Measurements from ENCODE around the gene PRAMEF15.
"Not testable (repeated sequence)": the region's sequence is repeated elsewhere in the genome, so short reads cannot be mapped to it uniquely, and the experiment has no call there.

The PRAMEF15 gene

DNA sequence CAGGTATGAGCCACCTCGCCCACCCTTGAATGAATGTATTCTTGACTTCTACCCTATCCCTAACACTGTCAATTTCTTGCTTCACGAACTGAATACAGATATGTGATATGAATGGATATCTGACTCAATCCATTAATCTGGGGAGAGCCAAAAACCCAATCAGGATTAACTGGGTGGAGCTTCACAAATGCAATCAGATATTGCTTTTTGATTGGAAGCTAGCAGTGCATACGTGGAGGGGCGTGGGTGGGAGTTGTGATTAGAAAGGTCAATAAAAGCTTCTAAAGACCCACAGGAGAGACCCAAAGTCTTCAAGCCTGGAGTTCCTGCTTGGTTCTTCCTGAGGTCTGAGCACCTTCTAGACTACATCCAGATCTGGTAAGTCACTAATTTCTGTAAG, at the start of gene PRAMEF15:
Gene PRAMEF15, plus strand, starts transcription at position 301 of the 400 bp plus-strand sequence. CDS start 2,827 bp downstream, outside the sequence.
- not testable (repeated sequence) for H3K27ac ChIP-seq (ENCODE audit: low read depth, low read length); H3K4me2 ChIP-seq (ENCODE audit: low read depth, low read length, poor library complexity, severe bottlenecking)

DNA sequence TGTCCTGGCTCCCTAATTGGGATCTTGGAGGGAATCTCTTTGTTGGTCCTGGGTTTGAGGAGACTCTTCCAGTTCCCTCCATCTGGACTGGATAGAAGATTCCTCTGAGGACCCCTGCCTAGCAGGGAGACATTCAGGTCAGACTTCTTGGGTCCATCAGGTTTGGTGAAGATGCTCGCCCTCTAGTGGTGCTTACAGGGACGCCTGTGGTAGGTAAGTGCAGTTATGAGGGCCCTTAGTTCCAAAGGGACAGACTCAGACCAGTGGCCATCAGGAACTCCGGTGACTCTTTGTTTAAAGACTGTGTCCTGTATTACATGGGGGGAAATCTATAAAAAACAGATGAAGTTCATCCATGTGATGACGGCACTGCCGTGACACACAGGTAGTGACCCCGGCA, 38.4 kb upstream of the PRAMEF15 start:
- not testable (repeated sequence) for H3F3A ChIP-seq (ENCODE audit: insufficient read depth); H3K4me2 ChIP-seq (ENCODE audit: low read depth, low read length, poor library complexity, severe bottlenecking); H3K9me2 ChIP-seq (replicated peaks; ENCODE audit: insufficient read depth, low read length); H3K79me2 ChIP-seq (ENCODE audit: insufficient read depth, low read length); H3K9me3 ChIP-seq (ENCODE audit: insufficient read depth, low read length); H3K36me3 ChIP-seq (ENCODE audit: low read length); H4K20me1 ChIP-seq (ENCODE audit: low read depth, low read length); H2AFZ ChIP-seq (ENCODE audit: low read depth, low read length, severe bottlenecking); H3K27ac ChIP-seq (ENCODE audit: low read depth, low read length); H3K27me3 ChIP-seq (ENCODE audit: low read length); H3K9ac ChIP-seq (ENCODE audit: low read length); H3K4me3 ChIP-seq (ENCODE audit: insufficient read depth, low read length, poor library complexity, severe bottlenecking)

More for the DNA sequence above, at the start of gene PRAMEF15:
- not testable (repeated sequence) for H3K9me3 ChIP-seq (ENCODE audit: insufficient read depth, low read length); H4K20me1 ChIP-seq (ENCODE audit: low read depth, low read length); H3K4me3 ChIP-seq (ENCODE audit: insufficient read depth, low read length, poor library complexity, severe bottlenecking); H3K36me3 ChIP-seq (ENCODE audit: low read length); H3K79me2 ChIP-seq (ENCODE audit: insufficient read depth, low read length); H3K27me3 ChIP-seq (ENCODE audit: low read length); H2AFZ ChIP-seq (ENCODE audit: low read depth, low read length, severe bottlenecking); H3K9me2 ChIP-seq (replicated peaks; ENCODE audit: insufficient read depth, low read length); H3F3A ChIP-seq (ENCODE audit: insufficient read depth); H3K9ac ChIP-seq (ENCODE audit: low read length)

DNA sequence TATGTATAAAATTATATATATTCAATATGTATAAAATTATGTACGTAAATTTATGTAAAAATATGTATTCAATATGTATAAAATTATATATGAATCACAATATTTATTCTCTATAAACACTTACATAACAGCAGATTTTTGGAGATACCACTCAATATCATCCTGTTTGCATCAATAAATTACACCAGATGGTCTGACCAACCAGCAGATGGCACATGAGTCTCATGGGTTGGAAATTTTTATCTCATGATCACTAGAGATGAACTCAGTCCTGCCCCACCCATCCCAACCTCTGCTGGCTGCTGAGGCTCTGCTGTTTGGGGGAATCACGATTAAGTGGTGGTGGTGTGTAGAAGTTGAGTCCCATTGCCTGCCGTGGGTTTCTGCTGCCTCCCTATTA, 35.8 kb upstream of the PRAMEF15 start:
- not testable (repeated sequence) for H2AFZ ChIP-seq (ENCODE audit: low read depth, low read length, severe bottlenecking); H3K4me3 ChIP-seq (ENCODE audit: insufficient read depth, low read length, poor library complexity, severe bottlenecking); H3K27me3 ChIP-seq (ENCODE audit: low read length); H4K20me1 ChIP-seq (ENCODE audit: low read depth, low read length); H3K27ac ChIP-seq (ENCODE audit: low read depth, low read length); H3K79me2 ChIP-seq (ENCODE audit: insufficient read depth, low read length); H3K9me2 ChIP-seq (replicated peaks; ENCODE audit: insufficient read depth, low read length); H3K9me3 ChIP-seq (ENCODE audit: insufficient read depth, low read length); H3K4me2 ChIP-seq (ENCODE audit: low read depth, low read length, poor library complexity, severe bottlenecking); H3K9ac ChIP-seq (ENCODE audit: low read length); H3K36me3 ChIP-seq (ENCODE audit: low read length); H3F3A ChIP-seq (ENCODE audit: insufficient read depth)

DNA sequence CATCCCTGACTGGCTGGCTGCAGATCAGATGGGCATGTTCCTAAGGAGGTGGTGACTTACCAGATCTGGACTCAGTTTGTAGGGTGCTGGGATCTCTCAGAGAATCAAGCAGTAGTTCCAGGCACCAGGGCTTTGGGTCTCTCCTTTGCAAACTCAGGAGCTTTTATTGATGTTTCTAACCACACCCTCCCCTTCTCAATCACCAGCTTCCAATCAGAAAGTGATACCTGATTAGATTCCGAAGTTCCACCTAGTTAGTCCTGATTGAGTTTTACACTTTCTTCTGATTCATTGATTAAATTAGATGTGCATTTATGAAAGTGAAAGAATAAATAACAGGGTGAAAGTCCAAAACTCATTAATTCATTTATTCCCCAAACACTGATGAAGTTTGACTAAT, 30.3 kb upstream of the PRAMEF15 start, which contains the start of gene PRAMEF8:
Gene PRAMEF8, minus strand, starts transcription at position 101 of the 400 bp plus-strand sequence. CDS start 1,046 bp downstream, outside the sequence.
- H3K79me2 ChIP-seq (ENCODE audit: insufficient read depth, low read length); H4K20me1 ChIP-seq (ENCODE audit: low read depth, low read length); H2AFZ ChIP-seq (ENCODE audit: low read depth, low read length, severe bottlenecking); H3K36me3 ChIP-seq (ENCODE audit: low read length); H3K27me3 ChIP-seq (ENCODE audit: low read length); H3K4me3 ChIP-seq (ENCODE audit: insufficient read depth, low read length, poor library complexity, severe bottlenecking); H3K9me2 ChIP-seq (replicated peaks; ENCODE audit: insufficient read depth, low read length); H3K9me3 ChIP-seq (ENCODE audit: insufficient read depth, low read length); H3K9ac ChIP-seq (ENCODE audit: low read length); H3F3A ChIP-seq (ENCODE audit: insufficient read depth); H3K27ac ChIP-seq (ENCODE audit: low read depth, low read length); H3K4me2 ChIP-seq (ENCODE audit: low read depth, low read length, poor library complexity, severe bottlenecking): not testable (repeated sequence)

DNA sequence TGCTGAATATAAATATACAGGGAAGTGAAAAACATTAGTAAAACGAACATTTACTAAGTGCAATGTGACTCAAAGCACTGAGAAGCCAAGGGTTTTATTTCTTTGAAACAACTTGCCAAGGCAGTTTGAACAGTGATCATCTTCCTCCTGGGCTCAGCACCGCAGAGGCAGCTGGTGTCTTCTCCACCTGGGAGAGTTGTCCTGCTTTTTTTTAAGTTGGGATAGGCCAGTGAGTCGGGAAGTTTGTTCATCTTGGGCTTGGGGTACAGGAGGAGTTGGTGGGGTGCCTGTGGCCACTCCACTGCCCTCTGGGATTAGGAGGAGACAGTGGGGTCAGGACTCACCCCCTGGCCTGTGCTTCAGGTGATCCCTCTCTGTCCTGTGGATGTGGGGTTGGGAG, 26.4 kb upstream of the PRAMEF15 start:
- H3K27me3 ChIP-seq (ENCODE audit: low read length); H3K27ac ChIP-seq (ENCODE audit: low read depth, low read length); H4K20me1 ChIP-seq (ENCODE audit: low read depth, low read length); H3F3A ChIP-seq (ENCODE audit: insufficient read depth); H3K36me3 ChIP-seq (ENCODE audit: low read length); H3K9me2 ChIP-seq (replicated peaks; ENCODE audit: insufficient read depth, low read length); H3K9me3 ChIP-seq (ENCODE audit: insufficient read depth, low read length); H3K4me2 ChIP-seq (ENCODE audit: low read depth, low read length, poor library complexity, severe bottlenecking); H3K4me3 ChIP-seq (ENCODE audit: insufficient read depth, low read length, poor library complexity, severe bottlenecking); H3K79me2 ChIP-seq (ENCODE audit: insufficient read depth, low read length); H3K9ac ChIP-seq (ENCODE audit: low read length); H2AFZ ChIP-seq (ENCODE audit: low read depth, low read length, severe bottlenecking): not testable (repeated sequence)

DNA sequence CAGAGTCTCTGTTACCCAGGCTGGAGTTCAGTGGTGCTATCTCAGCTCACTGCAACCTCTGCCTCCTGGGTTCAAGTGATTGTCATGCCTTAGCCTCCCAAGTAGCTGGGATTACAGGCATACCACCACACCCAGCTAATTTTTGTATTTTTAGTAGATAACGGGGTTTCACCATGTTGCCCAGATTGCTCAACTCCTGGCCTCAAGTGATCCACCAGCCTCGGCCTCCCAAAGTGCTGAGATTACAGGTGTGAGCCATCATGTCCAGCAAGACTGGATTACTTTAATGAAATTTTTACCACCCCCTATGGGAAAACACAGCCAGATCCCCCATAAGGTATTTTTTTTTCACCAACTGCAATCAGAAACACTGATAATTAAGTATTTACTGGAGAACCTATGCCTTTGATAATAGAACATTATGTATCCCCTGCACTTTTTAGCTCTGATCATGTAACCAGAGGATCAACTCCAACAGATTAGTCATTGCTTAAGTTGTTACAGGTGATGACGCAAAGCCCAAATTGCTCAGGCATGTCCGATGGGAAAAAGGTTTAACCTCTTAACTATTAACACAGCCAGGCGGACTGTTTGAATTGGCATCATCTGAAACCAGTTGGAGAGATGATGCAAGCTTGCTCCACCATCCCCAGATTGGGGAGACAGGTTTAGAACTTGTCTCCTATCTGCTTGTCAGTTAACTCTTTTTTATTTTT, 18.0 kb upstream of the PRAMEF15 start:
- not testable (repeated sequence) for H3K79me2 ChIP-seq (ENCODE audit: insufficient read depth, low read length); H3K9me3 ChIP-seq (ENCODE audit: insufficient read depth, low read length); H3K9ac ChIP-seq (ENCODE audit: low read length); H3K27me3 ChIP-seq (ENCODE audit: low read length); H3K27ac ChIP-seq (ENCODE audit: low read depth, low read length); H2AFZ ChIP-seq (ENCODE audit: low read depth, low read length, severe bottlenecking); H3K4me2 ChIP-seq (ENCODE audit: low read depth, low read length, poor library complexity, severe bottlenecking); H3F3A ChIP-seq (ENCODE audit: insufficient read depth); H4K20me1 ChIP-seq (ENCODE audit: low read depth, low read length); H3K9me2 ChIP-seq (replicated peaks; ENCODE audit: insufficient read depth, low read length); H3K4me3 ChIP-seq (ENCODE audit: insufficient read depth, low read length, poor library complexity, severe bottlenecking); H3K36me3 ChIP-seq (ENCODE audit: low read length)

DNA sequence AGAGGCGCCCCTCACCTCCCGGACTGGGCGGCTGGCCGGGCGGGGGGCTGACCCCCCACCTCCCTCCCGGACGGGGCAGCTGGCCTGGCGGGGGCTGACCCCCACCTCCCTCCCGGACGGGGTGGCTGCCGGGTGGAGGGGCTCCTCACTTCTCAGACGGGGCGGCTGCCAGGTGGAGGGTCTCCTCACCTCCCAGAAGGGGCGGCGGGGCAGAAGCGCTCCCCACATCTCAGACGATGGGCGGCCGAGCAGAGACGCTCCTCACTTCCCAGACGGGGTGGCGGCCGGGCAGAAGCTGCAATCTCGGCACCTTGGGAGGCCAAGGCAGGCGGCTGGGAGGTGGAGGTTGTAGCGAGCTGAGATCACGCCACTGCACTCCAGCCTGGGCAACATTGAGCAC, 16.7 kb upstream of the PRAMEF15 start:
- not testable (repeated sequence) for H3K4me3 ChIP-seq (ENCODE audit: insufficient read depth, low read length, poor library complexity, severe bottlenecking); H3K79me2 ChIP-seq (ENCODE audit: insufficient read depth, low read length); H3K4me2 ChIP-seq (ENCODE audit: low read depth, low read length, poor library complexity, severe bottlenecking); H3K36me3 ChIP-seq (ENCODE audit: low read length); H3K9me3 ChIP-seq (ENCODE audit: insufficient read depth, low read length); H2AFZ ChIP-seq (ENCODE audit: low read depth, low read length, severe bottlenecking); H3K9me2 ChIP-seq (replicated peaks; ENCODE audit: insufficient read depth, low read length); H4K20me1 ChIP-seq (ENCODE audit: low read depth, low read length); H3K9ac ChIP-seq (ENCODE audit: low read length); H3K27ac ChIP-seq (ENCODE audit: low read depth, low read length); H3F3A ChIP-seq (ENCODE audit: insufficient read depth); H3K27me3 ChIP-seq (ENCODE audit: low read length)

DNA sequence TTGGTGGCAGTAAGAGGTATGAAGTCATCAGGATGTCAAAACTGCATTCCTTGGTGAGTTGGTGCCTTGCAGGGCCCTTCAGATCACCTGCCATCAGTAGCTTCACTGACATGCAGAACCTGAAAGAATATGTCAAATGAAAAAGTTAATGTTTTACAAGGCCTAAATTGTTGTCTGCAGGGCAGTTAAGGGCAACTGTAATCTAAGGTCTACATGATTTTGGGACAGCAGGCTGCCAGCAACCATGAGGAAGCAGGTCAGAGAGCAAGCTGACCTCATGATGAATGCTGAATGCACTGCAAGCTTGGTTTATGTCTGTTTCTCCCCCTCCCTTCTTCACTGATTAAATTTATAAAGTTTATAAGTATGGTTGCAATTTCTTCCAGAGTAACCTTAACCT, 13.2 kb upstream of the PRAMEF15 start:
- H3F3A ChIP-seq (ENCODE audit: insufficient read depth); H3K4me2 ChIP-seq (ENCODE audit: low read depth, low read length, poor library complexity, severe bottlenecking); H3K27ac ChIP-seq (ENCODE audit: low read depth, low read length); H3K9me3 ChIP-seq (ENCODE audit: insufficient read depth, low read length); H2AFZ ChIP-seq (ENCODE audit: low read depth, low read length, severe bottlenecking); H3K9ac ChIP-seq (ENCODE audit: low read length); H3K27me3 ChIP-seq (ENCODE audit: low read length); H4K20me1 ChIP-seq (ENCODE audit: low read depth, low read length); H3K4me3 ChIP-seq (ENCODE audit: insufficient read depth, low read length, poor library complexity, severe bottlenecking); H3K79me2 ChIP-seq (ENCODE audit: insufficient read depth, low read length); H3K36me3 ChIP-seq (ENCODE audit: low read length); H3K9me2 ChIP-seq (replicated peaks; ENCODE audit: insufficient read depth, low read length): not testable (repeated sequence)
